H1 (cell line): ENCODE measurements around the gene KRTAP4-7. TPM values are rescaled to one million over a fixed set of nuclear protein-coding genes. Genes with fewer than 3 reads are reported as not detected.

Source experiments
- CTCF ChIA-PET: fragments of 300-600 bp; sonication (Branson Sonifier 250); formaldehyde crosslinking; loops from one replicate; lab custom pipeline; 2021; ENCODE audit not compliant: partially characterized antibody; lab: Charles Lee
- POLR2A ChIA-PET: fragments of 300-600 bp; sonication (Branson Sonifier 250); formaldehyde crosslinking; loops from one replicate; lab custom pipeline; 2021; ENCODE audit warnings: inconsistent platforms; ENCODE audit not compliant: partially characterized antibody; lab: Charles Lee
- DNase-seq, 2 experiments: peaks; one replicate each; pipeline versions ENCODE4 v3.0.0 to v3.0.0-alpha.2; 2010 to 2022; ENCODE audit warnings: low spot score in 2 of 2, low read depth in 1 of 2, mixed read lengths in 1 of 2
- FAIRE-seq: peaks from 2 replicates; lab custom pipeline; 2011; peaks lifted over from hg19 to GRCh38; lab: Jason Lieb, UNC
- H2AFZ ChIP-seq: 2 replicates; pipeline ENCODE4 v1.8.1; 2012; ENCODE audit warnings: low read length, inconsistent platforms
- H2AK5ac ChIP-seq: 2 replicates; pipeline ENCODE4 v1.6.1; 2013; ENCODE audit warnings: low read depth, low read length
- H2BK120ac ChIP-seq: replicated peaks from 2 replicates; pipeline ENCODE3; 2013; ENCODE audit warnings: low read depth, low read length, inconsistent platforms
- H2BK12ac ChIP-seq: 2 replicates; pipeline ENCODE4 v1.6.1; 2013; ENCODE audit warnings: low read depth, low read length
- H2BK15ac ChIP-seq: 2 replicates; pipeline ENCODE4 v1.6.1; 2013; ENCODE audit warnings: low read length
- H2BK20ac ChIP-seq: 2 replicates; pipeline ENCODE4 v1.6.1; 2013; ENCODE audit warnings: low read length
- H2BK5ac ChIP-seq: 2 replicates; pipeline ENCODE4 v1.6.1; 2013; ENCODE audit warnings: low read depth, low read length
- H3K14ac ChIP-seq: 2 replicates; pipeline ENCODE4 v1.6.1; 2013; ENCODE audit warnings: inconsistent platforms; ENCODE audit not compliant: insufficient read length
- H3K18ac ChIP-seq: 2 replicates; pipeline ENCODE4 v1.6.1; 2013; ENCODE audit warnings: low read length; ENCODE audit errors: extremely low read depth
- H3K23ac ChIP-seq: 2 replicates; pipeline ENCODE4 v1.6.1; 2013; ENCODE audit warnings: inconsistent platforms; ENCODE audit not compliant: insufficient read length
- H3K23me2 ChIP-seq: 2 replicates; pipeline ENCODE4 v1.6.1; 2013; ENCODE audit warnings: low read depth, low read length
- H3K27ac ChIP-seq: 2 replicates; pipeline ENCODE4 v1.6.1; 2011; ENCODE audit warnings: low read depth, low read length, inconsistent platforms
- H3K27me3 ChIP-seq, 4 experiments: replicated peaks in 1 of 4; 1 replicate in 1 of 4; 2 replicates in 3 of 4; pipeline versions ENCODE4 v1.6.1 to v1.8.1; 2011 to 2013; ENCODE audit warnings: low read length in 3 of 4, mild to moderate bottlenecking in 3 of 4, inconsistent platforms in 2 of 4, mixed read lengths in 2 of 4, moderate library complexity in 1 of 4; ENCODE audit not compliant: control insufficient read depth in 3 of 4, insufficient read depth in 3 of 4; ENCODE audit errors: extremely low read depth in 1 of 4
- H3K36me3 ChIP-seq, 4 experiments: 2 replicates each; pipeline versions ENCODE4 v1.6.1 to v1.8.1; 2011 to 2013; ENCODE audit warnings: mild to moderate bottlenecking in 4 of 4, low read length in 3 of 4, moderate library complexity in 2 of 4, control low read depth in 1 of 4, inconsistent platforms in 1 of 4; ENCODE audit not compliant: insufficient read depth in 4 of 4, control insufficient read depth in 2 of 4
- H3K4ac ChIP-seq: replicated peaks from 2 replicates; pipeline ENCODE3; 2013; ENCODE audit warnings: low read length, low read depth, mixed read lengths, inconsistent platforms; ENCODE audit not compliant: insufficient read length
- H3K4me1 ChIP-seq, 4 experiments: replicated peaks in 1 of 4; 1 replicate in 1 of 4; 2 replicates in 3 of 4; pipeline versions ENCODE4 v1.6.1 to v1.8.1; 2011 to 2013; ENCODE audit warnings: low read length in 3 of 4, inconsistent platforms in 2 of 4, mixed read lengths in 1 of 4; ENCODE audit not compliant: insufficient read depth in 4 of 4, control insufficient read depth in 3 of 4
- H3K4me2 ChIP-seq, 2 experiments: 2 replicates each; pipeline versions ENCODE4 v1.6.1 to v1.8.1; 2011 to 2013; ENCODE audit warnings: low read depth in 2 of 2, low read length in 2 of 2, control low read depth in 1 of 2, inconsistent platforms in 1 of 2, mild to moderate bottlenecking in 1 of 2; ENCODE audit not compliant: insufficient read depth in 1 of 2
- H3K4me3 ChIP-seq, 4 experiments: fragments of 200-600, 300-600 bp in 1 of 4; sonication (generic), shearing (Covaris generic), sonication (Bioruptor Twin) in 1 of 4; 2 replicates each; pipeline versions ENCODE4 v1.5.1 to v1.8.1; 2011 to 2016; ENCODE audit warnings: low read length in 4 of 4, low read depth in 3 of 4, control low read depth in 2 of 4, inconsistent platforms in 2 of 4, mild to moderate bottlenecking in 2 of 4, mixed read lengths in 1 of 4, moderate library complexity in 1 of 4; ENCODE audit not compliant: insufficient read depth in 2 of 4; ENCODE audit errors: extremely low read depth in 1 of 4
- H3K56ac ChIP-seq: replicated peaks from 2 replicates; pipeline ENCODE3; 2013; ENCODE audit warnings: low read depth, mild to moderate bottlenecking, mixed read lengths, low read length, inconsistent platforms; ENCODE audit not compliant: insufficient read length
- H3K79me1 ChIP-seq: 2 replicates; pipeline ENCODE4 v1.6.1; 2013; ENCODE audit warnings: low read depth, low read length, control low read depth
- H3K79me2 ChIP-seq, 2 experiments: 2 replicates each; pipeline versions ENCODE4 v1.6.1 to v1.8.1; 2012 to 2013; ENCODE audit warnings: low read length in 2 of 2, mild to moderate bottlenecking in 2 of 2, inconsistent platforms in 1 of 2; ENCODE audit not compliant: insufficient read depth in 2 of 2, control insufficient read depth in 1 of 2
- H3K9ac ChIP-seq, 4 experiments: replicated peaks in 1 of 4; 1 replicate in 1 of 4; 2 replicates in 3 of 4; pipeline versions ENCODE4 v1.6.1 to v1.8.1; 2011 to 2013; ENCODE audit warnings: low read depth in 3 of 4, low read length in 3 of 4, control low read depth in 2 of 4, mild to moderate bottlenecking in 2 of 4, moderate library complexity in 2 of 4, inconsistent platforms in 1 of 4; ENCODE audit errors: extremely low read depth in 1 of 4
- H3K9me3 ChIP-seq, 2 experiments: 2 replicates each; pipeline versions ENCODE4 v1.6.1 to v1.8.1; 2012 to 2013; ENCODE audit warnings: mild to moderate bottlenecking in 2 of 2, moderate library complexity in 2 of 2, control low read depth in 1 of 2, inconsistent platforms in 1 of 2, low read depth in 1 of 2, low read length in 1 of 2, mixed read lengths in 1 of 2; ENCODE audit not compliant: insufficient read depth in 2 of 2
- H4K20me1 ChIP-seq, 2 experiments: replicated peaks in 1 of 2; 2 replicates each; pipeline versions ENCODE3 to v1.8.1; 2011 to 2013; ENCODE audit warnings: inconsistent platforms in 2 of 2, low read length in 2 of 2, mild to moderate bottlenecking in 1 of 2; ENCODE audit not compliant: insufficient read depth in 2 of 2, control insufficient read depth in 1 of 2
- H4K5ac ChIP-seq: 2 replicates; pipeline ENCODE4 v1.6.1; 2013; ENCODE audit warnings: low read length, low read depth, mixed read lengths, inconsistent platforms; ENCODE audit not compliant: insufficient read length
- H4K8ac ChIP-seq: 2 replicates; pipeline ENCODE4 v1.8.0; 2013; ENCODE audit warnings: mild to moderate bottlenecking, moderate library complexity, low read length, inconsistent platforms; ENCODE audit not compliant: insufficient read depth; ENCODE audit errors: extremely low read depth
- H4K91ac ChIP-seq: replicated peaks from 2 replicates; pipeline ENCODE3; 2013; ENCODE audit warnings: low read length, mixed read lengths, inconsistent platforms; ENCODE audit not compliant: insufficient read length
- CTBP2 ChIP-seq: IDR thresholded peaks from 2 replicates; pipeline ENCODE4 v1.7.0; 2011; ENCODE audit warnings: borderline replicate concordance, mild to moderate bottlenecking, moderate library complexity, mixed read lengths, low read length; ENCODE audit not compliant: insufficient read depth, insufficient read length
- EGR1 ChIP-seq: IDR thresholded peaks from 2 replicates; pipeline ENCODE4 v1.6.1; 2011; ENCODE audit warnings: low read depth, low read length, borderline replicate concordance
- KDM1A ChIP-seq: fragments of 200-600, 300-600 bp; sonication (generic); IDR thresholded peaks from 2 replicates; pipeline ENCODE4 v1.7.1; 2016; ENCODE audit warnings: mild to moderate bottlenecking, low read length, borderline replicate concordance
- NRF1 ChIP-seq: IDR thresholded peaks from 2 replicates; pipeline ENCODE4 v1.6.1; 2011; ENCODE audit warnings: mild to moderate bottlenecking, low read depth, low read length, improper control_type of control experiment
- SIX5 ChIP-seq: IDR thresholded peaks from 2 replicates; pipeline ENCODE4 v1.6.1; 2011; ENCODE audit warnings: mild to moderate bottlenecking, low read depth, low read length
- TAF1 ChIP-seq: IDR thresholded peaks from 2 replicates; pipeline ENCODE4 v1.6.1; 2011; ENCODE audit warnings: mild to moderate bottlenecking, low read depth, low read length
- TEAD4 ChIP-seq: IDR thresholded peaks from 2 replicates; pipeline ENCODE4 v1.6.1; 2012; ENCODE audit warnings: low read depth, low read length, inconsistent platforms, mixed read lengths
- ZNF274 ChIP-seq: IDR thresholded peaks from 2 replicates; pipeline ENCODE4 v1.7.0; 2012; ENCODE audit warnings: low read length, borderline replicate concordance; ENCODE audit errors: extremely low read depth
- WGBS, 2 experiments: shearing (Covaris generic) in 1 of 2; methylation state at CpG; one replicate each; pipeline versions ENCODE4 v1.1.6 to v1.1.7; 2013 to 2015; ENCODE audit warnings: low lambda C conversion rate in 2 of 2, mixed read lengths in 2 of 2, inconsistent platforms in 1 of 2, low coverage in 1 of 2, missing lambda C conversion rate in 1 of 2; ENCODE audit not compliant: insufficient replicate concordance in 2 of 2, insufficient coverage in 1 of 2, insufficient read length in 1 of 2; ENCODE audit errors: extremely low coverage in 1 of 2, missing lambda C conversion rate in 1 of 2; 5-methylcytosine and 5-hydroxymethylcytosine counted together
- polyA plus RNA-seq, 7 experiments: library from polyadenylated mRNA; depleted of rRNA in 3 of 7; stranded (reverse) in 5 of 7; unstranded in 2 of 7; fragments of >200 nt in 5 of 7; fragments of 200-250 nt in 2 of 7; gene quantifications; 1 replicate in 5 of 7; 2 replicates in 1 of 7; 4 replicates in 1 of 7; pipeline versions ENCODE4 v1.2.1 to v1.2.3, GENCODE V29; 2011 to 2013; ENCODE audit warnings: missing spikeins in 2 of 7, mixed read lengths in 2 of 7
- total RNA-seq: library from RNA; stranded (reverse); fragmentation: NEBNext Ultra II Directional; extraction: Animal tissue kit (Norgen Biotek cat#: 25700); gene quantifications from 2 replicates; pipeline ENCODE4 v1.2.1, GENCODE V29; 2021

Gene KRTAP4-7
- total and polyA plus RNA-seq, 2 of the 8 experiments (the other 6 are each of a cell fraction or from before 2014, with no cell fraction given): not detected

GRCh38 chr17:41111151-41111885 is 27.4 kb downstream of the KRTAP4-7 start:
- no peak overlapping the region for H3K27ac ChIP-seq
- H2BK20ac ChIP-seq: no peak overlapping the region
- H2AFZ ChIP-seq: no peak overlapping the region
- WGBS, 2 experiments: 92% methylated on average over 2 of the region's 2 CpGs; no CpG with 5 or more reads in 1 of the 2 experiments
- no peak overlapping the region for H2BK15ac ChIP-seq
- no peak for TF ChIP-seq CTBP2
- no peak for TF ChIP-seq ZNF274
- TF ChIP-seq TEAD4: no peak
- TF ChIP-seq KDM1A: no peak
- no peak for TF ChIP-seq EGR1
- TF ChIP-seq TAF1: no peak
- TF ChIP-seq NRF1: no peak
- TF ChIP-seq SIX5: no peak
- H2BK5ac ChIP-seq: no peak overlapping the region
- H3K4ac ChIP-seq: no peak overlapping the region
- CTCF ChIA-PET: no interaction called here
- POLR2A ChIA-PET: no interaction called here
- FAIRE-seq (no peak), DNase-seq (no peak)
- H3K9ac ChIP-seq: no peak overlapping the region
- H4K8ac ChIP-seq: no peak overlapping the region
- no peaks in the 10 kb centered on the region for H3K23me2 ChIP-seq
- no peaks in the 10 kb centered on the region for H3K79me1 ChIP-seq
- no peak overlapping the region for H3K56ac ChIP-seq
- H3K14ac ChIP-seq: no peak overlapping the region
- no peaks in the 10 kb centered on the region; a peak in 3 of 8 replicates for H3K36me3 ChIP-seq
- no peak overlapping the region for H2AK5ac ChIP-seq
- no peak overlapping the region for H3K4me2 ChIP-seq
- H4K5ac ChIP-seq: no peak overlapping the region
- H3K9me3 ChIP-seq: peaks cover 15 to 32% of the 10 kb centered on the region in 2 experiments
- H3K79me2 ChIP-seq: no peaks in the 10 kb centered on the region
- H3K27me3 ChIP-seq: no peaks in the 10 kb centered on the region
- no peak overlapping the region for H3K18ac ChIP-seq
- no peak overlapping the region for H2BK12ac ChIP-seq
- no peak overlapping the region for H2BK120ac ChIP-seq
- no peak overlapping the region for H4K91ac ChIP-seq
- no peaks in the 10 kb centered on the region for H4K20me1 ChIP-seq
- no peak overlapping the region for H3K23ac ChIP-seq
- no peak overlapping the region for H3K4me3 ChIP-seq
- peaks cover 0 to 10% (median 4%) of the 10 kb centered on the region in 4 experiments; a peak in 4 of 7 replicates for H3K4me1 ChIP-seq
